ENCODE results near the gene UBE2J1.

GRCh38 chr6:89286516-89286915 lies 66.0 kb downstream of the UBE2J1 start:
- TF ChIP-seq CTCF (IDR thresholded peaks at IDR 0.05; ENCODE audit: insufficient read depth, low read length, poor library complexity, severe bottlenecking) (no peak), EZH2phosphoT487 (conservative IDR thresholded peaks at IDR 0.05; ENCODE audit: low read length) (no peak)

All from SU-DHL-6 (cell line).